HEK293 (cell line): ENCODE measurements around the gene ACSF2.

ENCODE experiments used
- CTCF ChIA-PET: fragments of 350-600 bp; formaldehyde crosslinking; extraction: SDS; loops from one replicate; lab custom pipeline; 2021; ENCODE audit warnings: antibody characterized with exemption; lab: Yijun Ruan, JAX
- POLR2A ChIA-PET: fragments of 300-600 bp; formaldehyde crosslinking; extraction: SDS; loops from one replicate; lab custom pipeline; 2020; ENCODE audit warnings: antibody characterized with exemption, inconsistent platforms; lab: Yijun Ruan, JAX
- H3K27ac ChIP-seq: fragments of 200-500 bp; sonication (Bioruptor generic); 2 replicates; pipeline ENCODE4 v1.5.1; 2014; ENCODE audit warnings: low read depth, low read length, control low read depth, inconsistent platforms; ENCODE audit errors: extremely low read depth
- H3K36me3 ChIP-seq, 2 experiments: fragments of 200-500 bp in 1 of 2; sonication (Bioruptor generic) in 1 of 2; 1 replicate in 1 of 2; 2 replicates in 1 of 2; pipeline ENCODE4 v1.5.1; 2014 to 2017; ENCODE audit warnings: inconsistent platforms in 2 of 2, low read length in 2 of 2; ENCODE audit not compliant: control insufficient read depth in 2 of 2, insufficient read depth in 1 of 2
- H3K4me1 ChIP-seq: fragments of 200-500 bp; sonication (Bioruptor generic); 2 replicates; pipeline ENCODE4 v1.5.1; 2014; ENCODE audit warnings: mild to moderate bottlenecking, low read length, inconsistent platforms; ENCODE audit not compliant: control insufficient read depth, insufficient read depth
- H3K4me3 ChIP-seq: 2 replicates; pipeline ENCODE4 v1.5.1; 2011; ENCODE audit warnings: low read depth, mild to moderate bottlenecking, control low read depth, low read length, moderate library complexity
- H3K9me3 ChIP-seq: fragments of 200-500 bp; sonication (Bioruptor generic); 2 replicates; pipeline ENCODE4 v1.5.1; 2014; ENCODE audit warnings: low read depth, low read length, inconsistent platforms; ENCODE audit not compliant: control insufficient read depth, insufficient read depth
- AEBP2 ChIP-seq: fragments of 450-650 bp; formaldehyde crosslinking; IDR thresholded peaks from 2 replicates; pipeline ENCODE4 v1.5.1; 2016; ENCODE audit warnings: missing biosample characterization, missing genetic modification characterization, borderline replicate concordance
- GLI2 ChIP-seq: fragments of 450-650 bp; formaldehyde crosslinking; IDR thresholded peaks from 2 replicates; pipeline ENCODE4; 2017; ENCODE audit warnings: missing biosample characterization, missing genetic modification characterization, low read depth, borderline replicate concordance
- HOXA7 ChIP-seq: sonication (generic); formaldehyde crosslinking; IDR thresholded peaks from 2 replicates; pipeline ENCODE4 v1.8.1; 2022; ENCODE audit warnings: missing genetic modification reagents, borderline replicate concordance
- KLF16 ChIP-seq: fragments of 450-650 bp; formaldehyde crosslinking; IDR thresholded peaks from 2 replicates; pipeline ENCODE4 v1.5.1; 2017; ENCODE audit warnings: missing biosample characterization, missing genetic modification characterization
- KLF7 ChIP-seq: fragments of 450-650 bp; formaldehyde crosslinking; IDR thresholded peaks from 2 replicates; pipeline ENCODE4 v1.5.1; 2016; ENCODE audit warnings: missing biosample characterization, missing genetic modification characterization, borderline replicate concordance
- MZF1 ChIP-seq: fragments of 450-650 bp; formaldehyde crosslinking; IDR thresholded peaks from 2 replicates; pipeline ENCODE4 v1.5.1; 2017; ENCODE audit warnings: missing biosample characterization, missing genetic modification characterization, borderline replicate concordance
- RBAK ChIP-seq: fragments of 450-650 bp; formaldehyde crosslinking; IDR thresholded peaks from 2 replicates; pipeline ENCODE4 v1.5.1; 2016; ENCODE audit warnings: missing biosample characterization, missing genetic modification characterization
- TSHZ1 ChIP-seq: fragments of 450-650 bp; formaldehyde crosslinking; IDR thresholded peaks from 2 replicates; pipeline ENCODE4 v1.5.1; 2016; ENCODE audit warnings: missing biosample characterization, missing genetic modification characterization, borderline replicate concordance
- ZBTB17 ChIP-seq: fragments of 450-650 bp; formaldehyde crosslinking; IDR thresholded peaks from 2 replicates; pipeline ENCODE4 v1.5.1; 2016; ENCODE audit warnings: missing biosample characterization, missing genetic modification characterization
- ZBTB26 ChIP-seq: fragments of 450-650 bp; formaldehyde crosslinking; optimal IDR thresholded peaks from 2 replicates; pipeline ENCODE3; 2016; ENCODE audit warnings: missing biosample characterization, mild to moderate bottlenecking, missing genetic modification characterization
- ZBTB6 ChIP-seq: fragments of 450-650 bp; formaldehyde crosslinking; IDR thresholded peaks from 2 replicates; pipeline ENCODE4 v1.5.1; 2017; ENCODE audit warnings: missing biosample characterization, missing genetic modification characterization
- ZNF148 ChIP-seq: fragments of 450-650 bp; formaldehyde crosslinking; IDR thresholded peaks from 2 replicates; pipeline ENCODE4 v1.5.0; 2017; ENCODE audit warnings: missing biosample characterization, missing genetic modification characterization, borderline replicate concordance
- ZNF155 ChIP-seq: fragments of 450-650 bp; formaldehyde crosslinking; IDR thresholded peaks from 2 replicates; pipeline ENCODE4 v1.5.1; 2016; ENCODE audit warnings: missing biosample characterization, missing genetic modification characterization
- ZNF175 ChIP-seq: fragments of 450-650 bp; formaldehyde crosslinking; IDR thresholded peaks from 2 replicates; pipeline ENCODE4 v1.5.1; 2016; ENCODE audit warnings: missing biosample characterization, missing genetic modification characterization
- ZNF18 ChIP-seq: fragments of 450-650 bp; formaldehyde crosslinking; IDR thresholded peaks from 2 replicates; pipeline ENCODE4 v1.5.1; 2016; ENCODE audit warnings: missing biosample characterization, missing genetic modification characterization
- ZNF211 ChIP-seq: fragments of 450-650 bp; formaldehyde crosslinking; IDR thresholded peaks from 2 replicates; pipeline ENCODE4 v1.5.1; 2016; ENCODE audit warnings: low read depth, missing biosample characterization, missing genetic modification characterization
- ZNF221 ChIP-seq: fragments of 450-650 bp; formaldehyde crosslinking; IDR thresholded peaks from 2 replicates; pipeline ENCODE4 v1.5.1; 2017; ENCODE audit warnings: missing biosample characterization, missing genetic modification characterization, borderline replicate concordance
- ZNF391 ChIP-seq: fragments of 450-650 bp; formaldehyde crosslinking; IDR thresholded peaks from 2 replicates; pipeline ENCODE4 v1.5.1; 2016; ENCODE audit warnings: low read depth, missing biosample characterization, missing genetic modification characterization, borderline replicate concordance
- ZNF394 ChIP-seq: fragments of 450-650 bp; formaldehyde crosslinking; IDR thresholded peaks from 2 replicates; pipeline ENCODE4 v1.5.1; 2016; ENCODE audit warnings: missing biosample characterization, missing genetic modification characterization, mild to moderate bottlenecking, moderate library complexity, borderline replicate concordance
- ZNF580 ChIP-seq: fragments of 450-650 bp; formaldehyde crosslinking; IDR thresholded peaks from 2 replicates; pipeline ENCODE4 v1.5.1; 2016; ENCODE audit warnings: missing biosample characterization, missing genetic modification characterization
- ZNF658 ChIP-seq: fragments of 450-650 bp; formaldehyde crosslinking; IDR thresholded peaks from 2 replicates; pipeline ENCODE4; 2016; ENCODE audit warnings: missing biosample characterization, missing genetic modification characterization
- ZNF670 ChIP-seq: fragments of 450-650 bp; formaldehyde crosslinking; IDR thresholded peaks from 2 replicates; pipeline ENCODE4 v1.5.1; 2016; ENCODE audit warnings: missing biosample characterization, missing genetic modification characterization, low read depth
- ZNF843 ChIP-seq: fragments of 450-650 bp; formaldehyde crosslinking; IDR thresholded peaks from 2 replicates; pipeline ENCODE4 v1.5.1; 2016; ENCODE audit warnings: missing biosample characterization, missing genetic modification characterization
- ZSCAN23 ChIP-seq: fragments of 450-650 bp; formaldehyde crosslinking; IDR thresholded peaks from 2 replicates; pipeline ENCODE4 v1.5.1; 2016; ENCODE audit warnings: missing biosample characterization, missing genetic modification characterization

The ACSF2 gene

GRCh38 chr17:50421308-50422051 lies 4.5 kb upstream of the ACSF2 start:
- POLR2A ChIA-PET, result interaction anchor here (0.5 to 1.2 kb wide), 3 partner anchors 20 to 580 kb away, joined by 3 to 5 read pairs (median 4); no protein-coding TSS in a partner anchor
- H3K27ac ChIP-seq, result no peak overlapping the region

GRCh38 chr17:50422738-50423137 lies 3.3 kb upstream of the ACSF2 start:
- Histone ChIP-seq H3K4me3 (no peak overlapping the region), H3K36me3 (no peaks in the 10 kb centered on the region), H3K9me3 (no peaks in the 10 kb centered on the region), H3K27ac (no peak overlapping the region), H3K4me1 (peaks cover 10% of the 10 kb centered on the region; the same call in 1 of the 2 replicates)
- no peak for TF ChIP-seq AEBP2 (tag by site-specific recombination)
- TF ChIP-seq HOXA7 (CRISPR knock-in tag), result no peak
- TF ChIP-seq ZBTB6, result no peak
- no peak for TF ChIP-seq KLF7
- TF ChIP-seq ZNF211 (tag by site-specific recombination), result no peak
- TF ChIP-seq ZNF843 (tag by site-specific recombination), result no peak
- no peak for TF ChIP-seq ZNF18 (tag by site-specific recombination)
- TF ChIP-seq TSHZ1 (tag by site-specific recombination), result no peak
- no peak for TF ChIP-seq MZF1 (tag by site-specific recombination)
- TF ChIP-seq ZNF658 (tag by site-specific recombination), result no peak
- TF ChIP-seq ZNF580 (tag by site-specific recombination), result no peak
- TF ChIP-seq ZNF148, result no peak
- POLR2A ChIA-PET, result no interaction called here
- CTCF ChIA-PET, result interaction anchor here (3.1 kb wide), 1 partner anchor 26 kb away, joined by 24 read pairs; the partner anchor contains the start of gene LRRC59

More at GRCh38 chr17:50421308-50422051, 4.5 kb upstream of the ACSF2 start:
- TF ChIP-seq ZSCAN23, result no peak
- TF ChIP-seq ZNF155 (tag by site-specific recombination), result no peak
- no peak for TF ChIP-seq ZBTB26
- no peak for TF ChIP-seq ZNF221 (tag by site-specific recombination)
- no peak for TF ChIP-seq ZNF175 (tag by site-specific recombination)
- TF ChIP-seq ZNF394 (tag by site-specific recombination), result no peak
- no peak for TF ChIP-seq ZNF391 (tag by site-specific recombination)
- TF ChIP-seq KLF16 (tag by site-specific recombination), result no peak
- TF ChIP-seq GLI2 (tag by site-specific recombination), result no peak
- TF ChIP-seq ZBTB17, result no peak
- TF ChIP-seq ZNF670 (tag by site-specific recombination), result no peak
- no peak for TF ChIP-seq RBAK (tag by site-specific recombination)
- TF ChIP-seq, all 188 proteins: peak for 0
- Histone ChIP-seq H3K4me1 (0 out of 2 replicates have a peak, but pooled peaks cover 3% of the 10 kb centered on the region), H3K9me3 (no peaks in the 10 kb centered on the region), H3K36me3 (no peaks in the 10 kb centered on the region), H3K4me3 (no peak overlapping the region)
- CTCF ChIA-PET, result interaction anchor here (0.6 to 3.1 kb wide), 3 partner anchors 24 to 295 kb away, joined by 3 to 24 read pairs (median 3); partner anchors contain the start of gene LRRC59
